GM08714 (cell line): ENCODE measurements around the gene IKZF2.

Source experiments
- H3K4me3 ChIP-seq: fragments of 200-500 bp; sonication (Bioruptor generic); 2 replicates; pipeline ENCODE4 v1.5.1; 2014; ENCODE audit warnings: mild to moderate bottlenecking, low read length, inconsistent platforms
- ZNF274 ChIP-seq: IDR thresholded peaks from 2 replicates; pipeline ENCODE4 v1.6.1; 2012; ENCODE audit warnings: mild to moderate bottlenecking, low read depth, low read length

IKZF2 gene

GRCh38 chr2:212958757-212959295, 192.6 kb downstream of the IKZF2 start:
- no peak for TF ChIP-seq ZNF274
- no peak overlapping the region for H3K4me3 ChIP-seq

GRCh38 chr2:212958133-212958532, 193.3 kb downstream of the IKZF2 start:
- no peak overlapping the region for H3K4me3 ChIP-seq
- TF ChIP-seq ZNF274: no peak

GRCh38 chr2:212957624-212958023, 193.8 kb downstream of the IKZF2 start:
- no peak for TF ChIP-seq ZNF274
- no peak overlapping the region for H3K4me3 ChIP-seq

GRCh38 chr2:212956665-212957607, 194.5 kb downstream of the IKZF2 start:
- no peak overlapping the region for H3K4me3 ChIP-seq
- TF ChIP-seq ZNF274: no peak

- no peak overlapping the region; the same call in 1 of the 2 replicates for H3K4me3 ChIP-seq
- no peak for TF ChIP-seq ZNF274
Measured at GRCh38 chr2:212953170-212953920, 198.1 kb downstream of the IKZF2 start.

- no peak for TF ChIP-seq ZNF274
- no peak overlapping the region for H3K4me3 ChIP-seq
Measured at GRCh38 chr2:212949786-212950185, 201.6 kb downstream of the IKZF2 start.
